Cardiac fibroblast (primary cell): ENCODE data around the gene KRTAP6-3.

Source experiments
- DNase-seq, 2 donors: peaks; one replicate each; pipeline versions ENCODE4 v3.0.0 to v3.0.0-alpha.2; 2010; ENCODE audit warnings: low read depth in 2 of 2
- H3K4me3 ChIP-seq, 2 donors: replicated peaks in 1 of 2; 1 replicate in 1 of 2; 2 replicates in 1 of 2; pipeline ENCODE4 v1.5.1; 2011; ENCODE audit warnings: low read depth in 2 of 2, low read length in 2 of 2, mild to moderate bottlenecking in 2 of 2, moderate library complexity in 1 of 2
- CTCF ChIP-seq: IDR thresholded peaks from one replicate; pipeline ENCODE4 v1.5.1; 2011; ENCODE audit warnings: low read depth, mild to moderate bottlenecking, low read length, inconsistent platforms

KRTAP6-3 gene

GRCh38 chr21:30592140-30592539, at the start of gene KRTAP6-3:
TSS of gene KRTAP6-3 (plus strand) at chr21:30592440. CDS start at chr21:30592446, 6 bp downstream.
- DNase-seq: no peak
- no peak within 1 kb of the TSS for H3K4me3 ChIP-seq
- TF ChIP-seq CTCF: no peak

GRCh38 chr21:30552782-30553181, 39.5 kb upstream of the KRTAP6-3 start:
- TF ChIP-seq CTCF: no peak
- no peak overlapping the region for H3K4me3 ChIP-seq
- no peak for DNase-seq

- TF ChIP-seq CTCF: no peak
- H3K4me3 ChIP-seq: no peak overlapping the region
- no peak for DNase-seq
Observed at GRCh38 chr21:30555095-30555494, 37.1 kb upstream of the KRTAP6-3 start.

GRCh38 chr21:30561264-30561895, 30.9 kb upstream of the KRTAP6-3 start, which contains the start of gene KRTAP19-7:
TSS of gene KRTAP19-7 (minus strand) at chr21:30561314. CDS start at chr21:30561289, 25 bp downstream.
- no peak within 1 kb of the TSS for H3K4me3 ChIP-seq
- no peak for DNase-seq
- TF ChIP-seq CTCF: no peak

GRCh38 chr21:30561957-30562356, 30.3 kb upstream of the KRTAP6-3 start:
- no peak overlapping the region for H3K4me3 ChIP-seq
- no peak for DNase-seq
- no peak for TF ChIP-seq CTCF

- no peak overlapping the region for H3K4me3 ChIP-seq
- no peak for TF ChIP-seq CTCF
- no peak for DNase-seq
Observed at GRCh38 chr21:30563072-30563471, 29.2 kb upstream of the KRTAP6-3 start.

- no peak for TF ChIP-seq CTCF
- no peak overlapping the region for H3K4me3 ChIP-seq
- DNase-seq: no peak
Observed at GRCh38 chr21:30563630-30564029, 28.6 kb upstream of the KRTAP6-3 start.
